COLO668 (cell line): ENCODE results near the gene RBFOX2.
A peak's percentile ranks its signal among the peaks of the same experiment; 100 is the strongest.
"Not testable (repeated sequence)": the region's sequence is repeated elsewhere in the genome, so short reads cannot be mapped to it uniquely, and the experiment has no call there.

Experiments used
- DNase-seq: peaks from one replicate; lab custom pipeline; 2025; ENCODE audit not compliant: unreplicated experiment; lab: John Stamatoyannopoulos, UW

RBFOX2 gene

DNA sequence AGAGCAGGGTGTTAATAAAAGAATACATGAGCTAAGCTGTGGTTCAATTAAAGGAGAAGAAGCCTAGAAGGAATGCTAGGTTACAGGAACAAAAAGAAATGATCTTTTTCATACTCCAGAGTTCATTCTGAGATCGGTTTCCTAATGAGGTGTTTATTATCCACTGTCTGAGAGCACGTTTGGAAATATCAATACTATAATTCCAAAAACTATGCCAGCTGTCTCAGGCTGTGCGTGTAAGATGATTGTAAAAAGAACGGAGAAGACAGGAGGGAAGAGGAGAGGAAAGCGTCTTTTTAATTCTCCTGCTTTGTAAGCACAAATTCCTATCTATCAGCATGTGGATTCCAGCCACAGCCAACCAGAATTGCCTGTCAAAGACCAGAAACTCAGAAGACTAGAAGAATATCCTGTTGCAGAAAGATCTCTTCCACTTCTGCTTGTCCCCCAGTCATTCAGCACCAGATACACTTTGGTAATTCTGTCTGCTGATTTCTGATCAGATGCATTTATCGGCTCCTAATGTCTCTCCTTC, 285.2 kb downstream of the RBFOX2 start:
- no peak for DNase-seq

DNA sequence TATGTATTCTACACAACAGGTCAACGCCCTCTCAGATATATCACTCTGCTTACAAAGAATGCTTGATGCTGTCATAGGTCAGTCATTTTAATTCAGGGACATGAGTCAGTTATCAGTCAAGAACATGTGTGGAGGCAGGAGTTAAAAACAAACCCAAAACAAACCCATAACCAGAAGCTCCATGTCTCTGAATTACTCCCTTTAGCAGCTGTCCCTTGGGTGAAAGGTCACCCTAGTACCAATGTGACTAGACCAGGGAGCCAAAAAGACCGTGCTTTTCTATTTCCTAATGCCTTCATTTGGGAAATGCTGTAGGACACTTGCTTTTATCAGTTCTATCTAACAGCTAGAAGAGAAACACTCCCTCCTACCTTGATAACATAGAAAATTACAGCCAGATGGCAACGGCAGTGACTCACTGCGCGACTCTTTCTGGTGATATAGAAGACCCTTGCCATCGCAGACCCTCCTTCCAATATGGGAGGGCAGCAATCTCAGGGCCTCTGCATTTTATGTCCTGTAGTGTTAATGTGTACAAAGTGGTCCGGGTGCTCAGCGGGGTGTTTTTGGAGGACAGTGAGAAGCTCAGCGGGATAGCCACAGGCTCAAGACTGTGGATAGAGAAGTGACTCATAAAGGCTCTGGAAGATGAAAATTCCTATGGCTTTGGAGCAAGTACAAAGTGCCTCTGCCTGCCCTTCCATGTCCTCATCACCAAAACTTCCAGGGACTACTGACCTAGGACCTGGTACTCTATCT, 286.1 kb downstream of the RBFOX2 start:
- DNase-seq: no peak

DNA sequence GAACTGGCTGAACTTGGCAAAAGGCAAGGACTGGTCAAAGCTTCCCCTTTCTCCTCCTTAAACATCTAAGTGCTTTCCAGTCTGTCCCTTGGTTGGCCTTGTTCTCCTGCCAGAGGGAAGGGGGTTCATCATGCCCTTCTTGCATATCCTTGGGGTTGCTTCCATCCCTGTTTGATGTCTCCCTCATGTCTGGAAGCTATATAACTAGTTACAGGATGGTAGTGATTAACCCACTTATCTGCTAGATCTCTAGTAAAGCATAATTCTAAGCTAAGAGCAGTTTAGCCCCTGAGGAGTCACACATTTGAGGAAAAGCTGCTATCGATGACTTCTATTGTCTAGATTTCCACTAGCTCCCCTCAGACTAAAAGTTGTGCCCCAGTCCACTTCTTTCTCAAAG, 288.0 kb downstream of the RBFOX2 start:
- no peak for DNase-seq

DNA sequence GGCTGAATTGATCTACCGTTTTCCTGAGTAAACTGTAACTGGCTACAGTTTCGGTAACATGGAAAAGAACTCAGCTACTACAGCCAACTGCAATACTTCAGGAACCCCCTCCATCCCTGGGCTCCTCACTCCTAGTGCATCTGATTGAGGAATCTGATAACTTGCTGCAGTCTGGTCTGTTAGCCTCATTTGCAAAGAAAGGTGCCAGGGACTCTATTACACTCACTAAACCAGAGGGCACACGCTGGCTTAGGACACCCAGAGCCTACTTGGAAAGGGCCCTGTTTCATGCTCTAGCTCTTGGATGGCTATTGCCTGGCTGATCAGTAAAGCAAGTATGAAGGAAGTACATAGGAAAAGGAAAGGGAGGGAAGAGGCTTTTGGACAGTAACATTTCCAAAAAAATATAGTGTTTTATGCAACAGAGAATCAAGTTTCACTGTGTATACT, 288.7 kb downstream of the RBFOX2 start:
- no peak for DNase-seq

DNA sequence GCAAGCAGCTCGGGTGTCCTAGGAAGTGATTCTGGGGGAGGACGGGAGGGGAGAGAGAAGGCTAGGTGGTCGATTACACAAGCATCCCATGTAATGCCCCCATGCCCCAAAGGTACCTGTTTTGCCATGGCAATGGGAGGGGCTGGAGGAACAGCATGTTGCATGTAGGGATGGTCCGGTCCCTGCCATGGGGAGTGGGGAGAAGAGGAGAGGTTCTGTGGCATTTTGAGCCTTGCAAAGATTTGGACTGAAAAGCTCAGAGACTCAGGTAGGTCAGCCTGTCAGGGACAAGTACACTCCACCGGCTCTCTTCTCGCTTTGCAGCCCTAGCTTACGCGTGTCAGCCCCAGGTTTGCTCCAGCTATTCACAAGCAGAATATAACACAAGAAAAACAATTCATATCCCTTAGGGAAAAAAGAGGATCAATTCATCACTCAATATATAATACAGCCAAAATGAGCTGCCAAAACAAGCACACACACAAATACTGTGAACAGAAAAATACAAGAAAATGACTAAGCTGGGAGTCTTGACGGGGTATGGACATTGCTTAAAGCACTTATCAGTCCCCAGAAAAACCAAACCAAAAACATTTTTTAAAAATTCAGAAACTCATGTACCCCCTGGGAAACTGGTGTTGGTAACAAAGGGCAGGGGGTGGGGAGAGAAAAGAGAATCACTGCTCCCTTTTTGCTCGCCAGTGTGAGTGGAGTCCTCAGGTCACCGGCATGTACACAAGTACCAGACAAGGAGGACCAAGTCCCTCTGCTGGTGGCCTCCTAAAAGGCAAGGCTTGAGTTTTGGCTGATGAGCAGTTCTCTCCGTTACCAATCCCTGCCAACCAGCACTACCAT, 289.3 kb downstream of the RBFOX2 start:
- no peak for DNase-seq

DNA sequence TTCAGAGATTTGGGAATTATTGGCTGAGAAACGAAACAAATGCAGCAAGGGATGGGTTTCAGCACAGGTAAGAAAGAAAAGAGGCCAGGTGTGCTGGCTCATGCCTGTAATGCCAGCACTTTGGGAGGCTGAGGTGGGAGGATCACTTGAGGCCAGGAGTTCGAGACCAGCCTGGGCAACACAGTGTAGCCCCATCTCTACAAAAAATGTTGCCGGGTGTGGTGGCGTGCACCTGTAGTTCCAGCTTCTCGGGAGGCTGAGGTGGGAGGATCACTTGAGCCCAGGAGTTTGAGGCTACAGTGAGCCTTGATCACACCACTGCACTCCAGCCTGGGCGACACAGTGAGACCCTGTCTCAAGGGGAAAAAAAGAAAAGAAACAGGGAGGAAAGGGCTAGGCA, 290.7 kb downstream of the RBFOX2 start:
- DNase-seq: not testable (repeated sequence)

DNA sequence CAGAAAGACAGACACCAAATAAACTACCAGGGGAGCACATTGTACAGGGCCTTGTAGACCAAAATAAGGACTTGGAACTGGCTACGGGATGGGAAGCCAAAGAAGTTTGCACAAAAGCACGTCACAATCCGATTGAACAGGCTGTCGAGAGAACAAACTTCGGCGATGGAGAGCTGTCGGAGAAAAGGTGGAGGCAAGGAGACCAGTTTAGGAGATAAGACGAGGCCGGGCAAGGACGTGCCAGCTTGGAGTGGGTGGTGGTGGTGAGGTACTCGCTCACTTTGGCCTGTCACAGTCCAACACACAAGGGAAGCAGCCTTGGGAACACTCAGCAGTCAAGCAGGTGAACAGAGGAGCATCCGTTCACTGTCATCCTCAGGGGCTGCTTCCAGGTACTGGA, 291.9 kb downstream of the RBFOX2 start:
- DNase-seq: no peak

DNA sequence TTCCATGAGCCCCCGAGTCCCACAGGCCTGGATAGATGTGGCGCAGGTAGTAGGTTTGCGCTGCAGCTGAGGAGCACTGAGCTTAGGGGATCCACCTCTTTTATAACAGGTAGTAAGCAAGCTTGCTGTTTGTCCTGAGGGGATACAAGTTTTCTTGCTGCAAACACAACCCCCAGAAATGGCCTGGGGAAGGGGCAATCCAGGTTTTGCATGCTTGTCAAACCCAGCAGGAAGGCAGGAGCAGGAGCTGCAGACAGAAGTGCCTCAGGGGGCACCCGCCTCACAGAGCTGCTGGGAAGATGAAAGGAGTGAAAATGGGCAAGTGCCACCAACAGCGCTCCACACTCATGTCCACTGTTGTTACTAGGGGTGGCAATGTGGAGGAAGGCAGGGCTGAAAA, 292.5 kb downstream of the RBFOX2 start:
- no peak for DNase-seq

DNA sequence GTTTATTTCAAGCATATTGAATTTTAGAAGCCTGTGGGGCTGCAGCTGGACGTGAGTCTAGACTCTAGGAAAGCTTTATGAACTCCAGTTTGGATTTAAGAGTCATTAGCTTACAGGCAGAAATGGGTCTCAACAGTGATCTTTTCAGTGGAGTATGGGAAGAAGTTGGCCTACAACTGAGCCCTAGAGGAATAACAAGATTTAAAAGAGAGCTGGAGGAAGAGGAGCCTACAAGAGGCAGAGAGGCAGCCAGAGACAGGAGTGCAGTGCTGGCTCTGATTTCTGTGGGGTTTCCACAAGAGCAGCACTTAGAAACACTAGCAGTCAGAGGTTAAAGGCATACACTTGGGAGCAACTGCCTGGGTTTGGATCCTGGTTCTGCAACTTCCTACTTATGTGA, 293.1 kb downstream of the RBFOX2 start:
- no peak for DNase-seq

DNA sequence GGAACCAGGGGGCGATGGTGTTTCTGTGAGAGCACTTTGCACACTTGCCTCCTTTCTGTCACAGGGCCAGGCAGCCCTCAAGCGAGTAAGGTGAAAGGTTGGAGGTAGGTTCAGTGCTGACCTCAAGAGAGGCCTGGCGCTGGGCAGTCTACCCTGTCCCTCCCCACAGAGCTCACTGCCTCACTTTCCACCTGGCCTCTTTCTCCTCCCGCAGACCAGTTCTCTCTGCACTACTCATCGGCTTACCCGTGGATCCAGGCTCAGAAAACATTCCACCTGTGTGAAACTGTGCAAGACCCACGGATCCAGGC, 294.2 kb downstream of the RBFOX2 start:
- no peak for DNase-seq

DNA sequence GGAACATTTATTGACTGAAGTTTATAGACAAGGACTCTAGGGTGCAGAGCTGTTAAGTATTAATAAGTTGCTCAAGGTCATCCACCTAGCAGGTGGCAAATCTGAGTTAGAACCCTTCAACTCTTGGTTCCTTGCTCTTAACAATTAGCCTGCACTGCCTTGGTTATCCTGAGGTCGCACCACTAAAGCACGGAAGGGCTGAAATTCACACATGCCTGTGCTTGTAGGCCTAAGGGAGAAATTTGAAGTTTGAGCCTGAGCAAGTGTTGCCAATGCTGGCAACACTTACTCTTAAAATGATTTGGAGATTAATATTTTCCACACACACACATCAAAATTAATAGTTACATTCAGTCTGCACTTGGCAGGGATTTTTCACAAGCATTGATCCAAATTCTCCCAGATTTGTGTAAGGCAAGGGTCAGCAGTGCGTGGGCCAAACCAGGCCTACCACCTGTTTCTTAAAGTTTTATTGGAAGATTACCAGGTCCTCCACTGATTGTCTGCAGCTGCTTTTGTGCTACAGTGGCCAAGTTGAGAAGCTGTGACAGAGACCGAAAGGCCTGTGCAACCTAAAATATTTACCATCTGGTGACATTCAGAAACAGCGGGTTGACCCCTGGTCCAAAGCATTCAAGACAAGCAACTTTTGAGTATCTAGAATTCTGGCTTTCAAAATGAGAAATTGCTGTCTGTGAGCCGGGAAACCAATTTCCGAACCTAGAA, 294.7 kb downstream of the RBFOX2 start:
- DNase-seq: no peak

DNA sequence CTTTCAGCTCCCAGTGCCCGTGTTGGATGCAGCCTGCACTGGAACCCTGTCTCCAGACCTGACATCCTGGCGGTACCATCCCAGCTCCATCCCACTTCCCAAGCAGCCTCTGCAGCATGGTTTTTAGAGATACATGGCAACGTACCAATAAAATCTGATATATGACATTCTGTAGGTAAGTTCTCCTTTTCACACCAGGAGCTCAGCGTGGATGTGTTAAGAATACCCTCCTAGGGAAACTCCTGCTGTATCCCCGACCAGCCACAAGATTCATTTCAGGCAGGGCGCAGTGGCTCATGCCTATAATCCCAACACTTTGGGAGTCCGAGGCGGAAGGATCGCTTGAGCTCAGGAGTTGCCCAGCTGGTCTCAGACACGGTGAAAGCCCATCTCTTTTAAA, 295.6 kb downstream of the RBFOX2 start:
- no peak for DNase-seq

DNA sequence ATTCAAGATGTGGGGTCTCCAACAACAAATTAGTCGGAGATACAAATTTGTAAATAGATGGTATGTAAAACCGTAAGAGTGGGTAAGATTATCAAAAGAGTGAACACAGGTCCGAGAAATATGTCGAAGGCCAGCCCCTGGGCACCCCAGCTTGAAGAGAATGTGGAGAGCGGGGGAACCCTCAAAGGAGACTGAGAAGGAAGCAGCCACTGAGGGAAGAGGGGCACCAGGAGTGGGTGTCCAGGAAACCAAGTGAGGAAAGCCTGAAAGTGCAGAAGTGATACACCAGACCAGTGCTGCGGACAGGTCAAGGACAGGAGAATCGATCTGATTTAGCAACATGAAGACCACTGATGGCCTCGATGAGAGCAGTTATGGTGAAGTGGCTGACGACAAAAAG, 296.5 kb downstream of the RBFOX2 start:
- DNase-seq: no peak

DNA sequence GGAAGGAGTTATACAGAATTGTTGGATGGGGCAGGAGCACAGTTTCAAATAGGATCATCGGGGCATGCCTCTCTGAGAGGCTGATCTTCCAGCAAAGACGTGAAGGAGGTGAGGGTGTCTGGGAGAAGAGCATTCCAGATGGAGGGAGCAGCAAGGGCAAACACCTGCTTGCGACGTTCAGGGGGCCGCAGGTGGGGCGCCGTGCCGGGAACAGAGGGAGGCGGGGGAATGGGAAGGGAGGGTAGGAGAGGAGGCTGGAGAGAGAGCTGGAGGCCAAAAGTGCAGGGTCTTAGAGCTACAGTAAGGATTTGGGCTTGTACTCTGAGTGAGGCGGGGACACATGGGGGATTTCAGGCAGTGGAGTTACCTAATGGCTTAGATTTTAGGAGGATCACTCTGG, 297.3 kb downstream of the RBFOX2 start:
- no peak for DNase-seq

DNA sequence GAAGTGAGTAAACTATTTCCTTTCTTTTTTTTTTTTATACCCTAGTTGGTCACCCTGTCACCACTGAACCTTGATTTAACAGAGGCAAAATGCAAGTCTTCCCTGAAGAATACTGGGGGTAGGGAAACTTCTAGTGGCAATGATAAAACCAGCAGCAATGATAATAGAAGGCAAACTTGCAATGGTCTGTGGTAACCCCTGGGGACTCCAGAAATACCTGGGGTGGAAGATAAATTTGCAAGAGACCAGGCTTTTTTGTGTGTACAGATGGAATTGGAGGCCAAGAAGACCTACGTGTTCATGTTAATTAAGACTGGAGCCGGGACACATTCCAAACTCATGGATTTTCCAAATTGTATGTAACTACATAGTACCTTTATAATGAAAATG, 299.3 kb downstream of the RBFOX2 start:
- DNase-seq: no peak

DNA sequence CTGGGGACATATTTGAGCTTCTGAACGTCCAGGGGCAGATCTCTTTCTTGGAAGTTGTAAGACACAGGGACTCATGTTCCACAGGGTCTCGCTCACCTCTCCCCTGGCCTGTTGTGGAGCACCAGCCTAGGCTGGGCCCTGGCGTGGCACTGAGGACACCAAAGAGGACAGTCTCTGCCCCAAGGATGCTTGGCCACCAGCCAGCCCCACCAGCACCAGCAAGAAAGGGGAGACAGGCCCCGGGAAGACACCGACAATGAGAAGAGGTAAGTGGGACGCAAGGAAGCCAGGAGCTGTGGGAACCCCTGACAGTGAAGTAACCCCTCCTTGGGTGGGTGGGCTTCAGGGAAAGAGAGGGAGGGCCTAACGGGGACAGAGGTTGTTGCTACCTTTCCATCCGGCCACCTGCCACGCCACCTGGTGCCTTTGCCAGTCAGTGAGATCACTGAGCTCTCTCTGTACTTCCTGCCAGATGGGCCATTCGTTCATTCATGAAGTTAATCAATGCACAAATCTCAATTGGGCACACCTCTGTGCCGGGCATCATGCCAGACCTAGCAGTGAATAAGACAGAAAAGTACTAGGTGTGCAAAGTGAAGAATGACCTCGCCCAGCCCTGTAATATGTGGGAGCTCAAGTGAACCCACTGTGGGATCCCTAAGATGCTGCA, 299.9 kb downstream of the RBFOX2 start:
- DNase-seq: peak; percentile 93

DNA sequence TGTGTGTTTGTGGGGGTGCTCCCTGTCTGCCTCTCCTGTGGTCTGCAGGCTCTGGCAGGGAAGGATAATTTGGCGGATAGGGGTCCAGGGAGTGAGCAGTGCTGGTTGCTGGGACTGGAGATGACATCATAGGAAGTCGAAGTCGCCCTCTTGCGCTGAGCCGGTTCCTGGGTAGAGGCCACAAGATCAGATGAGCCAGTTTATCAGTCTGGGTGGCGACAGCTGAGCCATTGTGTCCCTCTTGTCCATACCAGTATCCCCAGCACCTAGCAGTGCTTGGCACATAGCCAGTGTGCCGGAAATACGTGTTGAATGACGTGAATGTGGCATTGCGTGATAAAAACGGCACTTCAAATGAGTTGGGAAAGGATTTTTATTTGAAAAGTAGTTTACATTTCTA, 301.2 kb downstream of the RBFOX2 start:
- DNase-seq: peak; percentile 16

DNA sequence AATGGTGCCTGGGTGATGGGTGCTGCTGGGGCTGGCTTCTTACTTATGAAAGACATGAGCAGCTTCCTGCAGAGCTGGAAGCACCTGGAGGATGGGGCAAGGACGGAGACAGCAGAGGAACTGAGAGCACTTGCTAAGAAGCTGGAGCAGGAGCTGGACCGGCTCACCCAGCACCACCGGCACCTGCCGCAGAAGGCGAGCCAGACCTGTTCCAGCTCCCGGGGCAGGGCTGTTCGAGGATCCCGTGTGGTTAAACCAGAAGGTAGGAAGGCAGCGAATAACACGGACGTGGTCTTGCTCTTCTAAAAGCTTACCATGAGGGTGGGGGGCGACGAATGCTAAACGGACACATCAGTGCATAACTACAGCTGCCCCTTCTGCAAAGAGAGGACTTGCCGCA, 301.7 kb downstream of the RBFOX2 start:
- no peak for DNase-seq

DNA sequence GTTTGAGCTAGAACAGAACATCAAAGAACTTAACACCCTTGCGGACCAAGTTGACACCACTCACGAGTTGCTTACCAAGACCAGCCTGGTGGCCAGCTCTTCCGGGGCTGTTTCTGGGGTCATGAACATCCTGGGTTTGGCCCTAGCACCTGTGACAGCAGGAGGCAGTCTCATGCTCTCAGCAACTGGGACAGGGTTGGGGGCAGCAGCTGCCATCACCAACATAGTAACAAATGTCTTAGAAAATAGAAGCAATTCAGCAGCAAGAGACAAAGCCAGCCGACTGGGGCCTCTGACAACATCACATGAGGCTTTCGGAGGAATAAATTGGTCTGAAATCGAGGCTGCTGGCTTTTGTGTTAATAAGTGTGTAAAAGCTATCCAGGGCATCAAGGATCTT, 302.2 kb downstream of the RBFOX2 start:
- DNase-seq: no peak

DNA sequence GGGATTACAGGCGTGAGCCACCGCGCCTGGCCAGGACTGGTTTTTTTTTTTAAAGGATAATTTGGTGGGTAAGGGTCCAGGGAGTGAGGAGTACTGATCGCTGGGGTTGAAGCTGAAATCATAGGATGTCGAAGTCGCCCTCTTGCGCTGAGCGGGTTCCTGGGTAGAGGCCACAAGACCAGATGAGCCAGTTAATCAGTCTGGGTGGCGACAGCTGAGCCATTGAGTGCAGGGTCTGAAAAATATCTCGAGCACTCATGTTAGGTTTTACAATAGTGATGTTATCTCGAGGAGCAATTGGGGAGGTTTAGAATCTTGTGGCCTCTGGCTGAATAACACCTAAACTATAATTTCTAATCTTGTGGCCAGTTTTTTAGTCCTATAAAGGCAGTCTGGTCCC, 303.1 kb downstream of the RBFOX2 start:
- DNase-seq: no peak

DNA sequence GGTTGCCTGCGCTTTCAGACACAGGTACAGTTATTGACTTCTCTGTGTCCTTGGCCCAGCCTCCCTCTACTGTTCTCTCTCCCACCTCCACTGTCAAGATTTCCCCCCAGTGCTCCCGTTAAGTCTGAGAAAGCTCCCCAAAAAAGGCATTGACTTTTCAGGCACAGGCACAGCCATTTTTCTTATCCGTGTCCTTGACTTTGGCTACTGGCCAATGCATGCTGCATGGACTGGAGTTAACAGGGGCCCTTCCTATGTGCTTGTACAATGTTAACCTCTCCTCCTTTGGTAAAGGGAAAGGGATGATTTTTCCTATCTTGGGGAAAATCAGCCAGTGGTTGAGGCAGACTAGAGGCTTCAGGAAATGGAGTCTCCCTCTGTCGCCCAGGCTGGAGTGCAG, 306.7 kb downstream of the RBFOX2 start:
- DNase-seq: no peak
